DOHH2 (cell line): ENCODE data around the gene ZNF521.

Source experiments
- EZH2phosphoT487 ChIP-seq: fragments of 200-600 bp; sonication (generic); IDR thresholded peaks from 2 replicates; pipeline ENCODE4 v1.6.1; 2017; ENCODE audit warnings: borderline replicate concordance, mild to moderate bottlenecking, antibody characterized with exemption, low read length, moderate library complexity, mixed read lengths
- TF ChIP-seq, protein P1 (sequence below): fragments of 200-600 bp; sonication (generic); IDR thresholded peaks from one replicate; pipeline ENCODE4 v1.5.1; 2014; ENCODE audit warnings: antibody characterized with exemption, mild to moderate bottlenecking, low read depth, low read length; ENCODE audit not compliant: poor library complexity, severe bottlenecking

- no peak for TF ChIP-seq EZH2phosphoT487
- TF ChIP-seq, protein P1, sequence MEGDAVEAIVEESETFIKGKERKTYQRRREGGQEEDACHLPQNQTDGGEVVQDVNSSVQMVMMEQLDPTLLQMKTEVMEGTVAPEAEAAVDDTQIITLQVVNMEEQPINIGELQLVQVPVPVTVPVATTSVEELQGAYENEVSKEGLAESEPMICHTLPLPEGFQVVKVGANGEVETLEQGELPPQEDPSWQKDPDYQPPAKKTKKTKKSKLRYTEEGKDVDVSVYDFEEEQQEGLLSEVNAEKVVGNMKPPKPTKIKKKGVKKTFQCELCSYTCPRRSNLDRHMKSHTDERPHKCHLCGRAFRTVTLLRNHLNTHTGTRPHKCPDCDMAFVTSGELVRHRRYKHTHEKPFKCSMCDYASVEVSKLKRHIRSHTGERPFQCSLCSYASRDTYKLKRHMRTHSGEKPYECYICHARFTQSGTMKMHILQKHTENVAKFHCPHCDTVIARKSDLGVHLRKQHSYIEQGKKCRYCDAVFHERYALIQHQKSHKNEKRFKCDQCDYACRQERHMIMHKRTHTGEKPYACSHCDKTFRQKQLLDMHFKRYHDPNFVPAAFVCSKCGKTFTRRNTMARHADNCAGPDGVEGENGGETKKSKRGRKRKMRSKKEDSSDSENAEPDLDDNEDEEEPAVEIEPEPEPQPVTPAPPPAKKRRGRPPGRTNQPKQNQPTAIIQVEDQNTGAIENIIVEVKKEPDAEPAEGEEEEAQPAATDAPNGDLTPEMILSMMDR = no peak
Observed at GRCh38 chr18:25067275-25068025, 284.5 kb downstream of the ZNF521 start.
